OCI-LY7 (cell line): ENCODE results near the gene TMEM107. TPM values are rescaled to one million over a fixed set of nuclear protein-coding genes. Genes with fewer than 3 reads are reported as not detected.

Experiments
- BruUV-seq: library from RNA; stranded (reverse); fragments of 400-500 nt; replicated peaks from 2 replicates; lab custom pipeline; 2021; lab: Mats Ljungman, UMichigan
- CTCF ChIA-PET: fragments of 300-600 bp; sonication (Branson Sonifier 250); formaldehyde crosslinking; loops from one replicate; lab custom pipeline; 2022; ENCODE audit warnings: antibody characterized with exemption; ENCODE audit not compliant: unreplicated experiment; lab: Charles Lee
- POLR2A ChIA-PET: fragments of 300-600 bp; sonication (Branson Sonifier 250); formaldehyde crosslinking; loops from one replicate; lab custom pipeline; 2022; ENCODE audit warnings: antibody characterized with exemption; lab: Charles Lee
- DNase-seq: peaks from one replicate; pipeline ENCODE4 v3.0.0-alpha.2; 2015; ENCODE audit warnings: low spot score
- H2AFZ ChIP-seq: fragments of 200-600 bp; sonication (generic), shearing (Covaris generic); 2 replicates; pipeline ENCODE4 v1.6.1; 2014; ENCODE audit warnings: mild to moderate bottlenecking, antibody characterized with exemption, low read length, moderate library complexity
- H3K27ac ChIP-seq: fragments of 200-600 bp; sonication (generic); 2 replicates; pipeline ENCODE4 v1.5.1; 2014; ENCODE audit warnings: mixed run types, low read depth, mild to moderate bottlenecking, moderate library complexity, low read length, inconsistent platforms; ENCODE audit not compliant: poor library complexity, severe bottlenecking
- H3K36me3 ChIP-seq: fragments of 200-600 bp; sonication (generic); 2 replicates; pipeline ENCODE4 v1.6.1; 2014; ENCODE audit warnings: mild to moderate bottlenecking, antibody characterized with exemption, low read length, moderate library complexity, mixed read lengths; ENCODE audit not compliant: insufficient read depth
- H3K4me1 ChIP-seq: fragments of 200-600 bp; sonication (generic); 2 replicates; pipeline ENCODE4 v1.5.1; 2014; ENCODE audit warnings: mild to moderate bottlenecking, low read length; ENCODE audit not compliant: insufficient read depth, poor library complexity, severe bottlenecking
- H3K4me2 ChIP-seq: fragments of 200-600 bp; sonication (generic); 2 replicates; pipeline ENCODE4 v1.6.1; 2014; ENCODE audit warnings: mild to moderate bottlenecking, low read length
- H3K4me3 ChIP-seq: fragments of 200-600 bp; sonication (generic); 2 replicates; pipeline ENCODE4 v1.5.1; 2014; ENCODE audit warnings: mild to moderate bottlenecking, low read depth, low read length; ENCODE audit not compliant: poor library complexity, severe bottlenecking
- H3K79me2 ChIP-seq: fragments of 200-600 bp; sonication (generic); 2 replicates; pipeline ENCODE4 v1.6.1; 2016; ENCODE audit warnings: low read depth, mild to moderate bottlenecking, low read length, moderate library complexity, mixed read lengths; ENCODE audit not compliant: insufficient read depth
- H3K9me2 ChIP-seq: fragments of 200-600 bp; sonication (generic); 2 replicates; pipeline ENCODE4 v1.6.1; 2016; ENCODE audit warnings: mild to moderate bottlenecking, low read length, mixed read lengths; ENCODE audit not compliant: insufficient read depth
- H3K9me3 ChIP-seq: fragments of 200-600 bp; sonication (generic); 2 replicates; pipeline ENCODE4 v1.6.1; 2014; ENCODE audit warnings: mild to moderate bottlenecking, mixed run types, low read length, mixed read lengths
- H4K20me1 ChIP-seq: fragments of 200-600 bp; sonication (generic); 2 replicates; pipeline ENCODE4 v1.6.1; 2014; ENCODE audit warnings: mild to moderate bottlenecking, antibody characterized with exemption, low read length, moderate library complexity, mixed read lengths; ENCODE audit not compliant: insufficient read depth
- CTCF ChIP-seq: fragments of 200-600 bp; sonication (generic); conservative IDR thresholded peaks from 2 replicates; pipeline ENCODE4 v1.5.1; 2014; ENCODE audit warnings: mild to moderate bottlenecking, antibody characterized with exemption, low read length, moderate library complexity, mixed read lengths
- EZH2phosphoT487 ChIP-seq: fragments of 200-600 bp; sonication (generic); IDR thresholded peaks from 2 replicates; pipeline ENCODE4 v1.6.1; 2018; ENCODE audit warnings: low read depth, borderline replicate concordance, mild to moderate bottlenecking, mixed run types, antibody characterized with exemption, low read length, moderate library complexity, mixed read lengths
- intact Hi-C: fragments of 100-400 bp; cut with micrococcal nuclease; formaldehyde crosslinking; loops from one replicate; pipeline ENCODE4 v1.10.0; 2022; ENCODE audit not compliant: unreplicated experiment
- total RNA-seq, 2 experiments: library from RNA; depleted of rRNA in 1 of 2; stranded (reverse); fragments of >200 nt in 1 of 2; shearing (Covaris generic) in 1 of 2; gene quantifications; 2 replicates each; pipeline ENCODE4 v1.2.3, GENCODE V29; 2014 to 2022

Gene TMEM107
- total RNA-seq, 2 experiments from 2014 or later: 43.9 to 57.0 TPM

GRCh38 chr17:8162233-8162996 lies 13.8 kb downstream of the TMEM107 start, which contains the start of gene VAMP2:
VAMP2 (minus strand) TSS chr17:8162948; CDS start chr17:8162879, 69 bp downstream.
- Histone ChIP-seq H3K9me3 (no peaks in the 10 kb centered on the region), H3K4me3 (peak within 1 kb of the TSS; percentile 91), H4K20me1 (no peaks in the 10 kb centered on the region), H3K4me1 (peaks cover 45% of the 10 kb centered on the region), H3K79me2 (peaks cover 14% of the 10 kb centered on the region; the same call in 1 of the 2 replicates), H3K27ac (peak within 1 kb of the TSS; percentile 60), H2AFZ (peak within 1 kb of the TSS; percentile 76), H3K36me3 (peaks cover 27% of the 10 kb centered on the region), H3K4me2 (peak within 1 kb of the TSS; percentile 74), H3K9me2 (no peaks in the 10 kb centered on the region)
- CTCF ChIA-PET: no interaction called here
- peak; percentile 80 for DNase-seq
- intact Hi-C loops: no loop called here
- TF ChIP-seq CTCF (no peak), EZH2phosphoT487 (no peak)
- no TSS peak for BruUV-seq
- POLR2A ChIA-PET: no interaction called here

GRCh38 chr17:8161289-8162232 lies 14.6 kb downstream of the TMEM107 start:
- no peak for TF ChIP-seq EZH2phosphoT487
- TF ChIP-seq CTCF: no peak
- Histone ChIP-seq H3K4me3 (peak overlapping the region; percentile 91), H3K4me1 (peaks cover 50% of the 10 kb centered on the region), H2AFZ (no peak overlapping the region), H3K9me3 (no peaks in the 10 kb centered on the region), H3K4me2 (peak overlapping the region; percentile 74), H3K79me2 (peaks cover 14% of the 10 kb centered on the region; the same call in 1 of the 2 replicates), H3K27ac (peak overlapping the region; percentile 60), H3K9me2 (no peaks in the 10 kb centered on the region), H4K20me1 (no peaks in the 10 kb centered on the region), H3K36me3 (peaks cover 27% of the 10 kb centered on the region)
- intact Hi-C loops: no loop called here
- no TSS peak for BruUV-seq
- ChIA-PET POLR2A (interaction anchor here (0.8 kb wide), 1 partner anchor 11 kb away, joined by 5 read pairs; no protein-coding TSS in a partner anchor), CTCF (no interaction called here)
- DNase-seq: no peak
